Thoracic aorta (tissue), 2 donors: ENCODE data around the gene SV2B. TPM values are rescaled to one million over a fixed set of nuclear protein-coding genes. Genes with fewer than 3 reads are reported as not detected.

Experiments used
- ATAC-seq: fragments of 150-250 bp; one replicate; pipeline ENCODE4 v1.8.0; 2017; ENCODE audit warnings: low read depth; ENCODE audit not compliant: insufficient number of reproducible peaks, low FRiP score
- DNase-seq: peaks from one replicate; pipeline ENCODE4 v3.0.0-alpha.2; 2020; ENCODE audit warnings: low spot score
- H3K27ac ChIP-seq, 2 donors: fragments of 200-600 bp; sonication (generic); 1 replicate in 1 of 2; 2 replicates in 1 of 2; pipeline ENCODE4 v1.5.1; 2016; ENCODE audit warnings: mild to moderate bottlenecking in 2 of 2, moderate library complexity in 2 of 2
- H3K27me3 ChIP-seq: fragments of 200-600 bp; sonication (generic); replicated peaks from 2 replicates; pipeline ENCODE4 v1.6.0; 2016; ENCODE audit warnings: mild to moderate bottlenecking; ENCODE audit not compliant: insufficient read depth
- H3K36me3 ChIP-seq: fragments of 200-600 bp; sonication (generic); one replicate; pipeline ENCODE4 v1.5.1; 2016
- H3K4me1 ChIP-seq, 2 donors: fragments of 200-600 bp; sonication (generic); 1 replicate in 1 of 2; 2 replicates in 1 of 2; pipeline versions ENCODE4 v1.5.1 to v1.6.0; 2016; ENCODE audit warnings: low read depth in 2 of 2, mild to moderate bottlenecking in 1 of 2; ENCODE audit not compliant: control insufficient read depth in 1 of 2
- H3K4me3 ChIP-seq: fragments of 200-600 bp; sonication (generic); 2 replicates; pipeline ENCODE4 v1.5.1; 2016; ENCODE audit warnings: mild to moderate bottlenecking
- H3K9me3 ChIP-seq: fragments of 200-600 bp; sonication (generic); 2 replicates; pipeline ENCODE4 v1.5.1; 2016
- total RNA-seq, 2 donors: library from RNA; depleted of rRNA; stranded (reverse); fragments of >200 nt; gene quantifications; one replicate each; pipeline versions ENCODE4 v1.1.0 to v1.2.3, GENCODE V29; 2016
- TF ChIP-seq, protein P1 (sequence below): fragments of 200-600 bp; sonication (generic); IDR thresholded peaks from one replicate; pipeline ENCODE4 v1.5.1; 2019; ENCODE audit warnings: antibody characterized with exemption

SV2B gene
- total RNA-seq, 2 donors from 2014 or later = 2.6 TPM; not detected in 1

DNA sequence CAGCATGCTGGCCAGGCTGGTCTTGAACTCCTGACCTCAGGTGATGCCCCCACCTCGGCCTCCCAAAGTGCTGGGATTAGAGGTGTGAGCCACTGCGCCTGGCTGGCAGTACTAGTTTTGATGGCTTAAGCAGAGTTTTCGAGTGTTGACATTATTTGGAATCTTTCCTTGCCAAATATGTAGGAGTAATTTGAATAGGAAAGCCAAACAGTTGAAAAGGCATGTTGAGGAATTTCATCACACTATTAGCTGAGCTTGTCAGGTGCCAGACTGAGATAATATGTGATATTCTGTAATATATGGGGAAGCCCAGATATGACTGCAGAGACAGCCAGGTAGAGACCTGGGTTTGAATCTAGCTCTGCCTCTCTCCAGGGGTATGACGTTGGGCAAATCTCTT, 109.3 kb downstream of the SV2B start:
- no peaks in the 10 kb centered on the region for H3K9me3 ChIP-seq
- ATAC-seq = no peak
- H3K4me1 ChIP-seq = no peaks in the 10 kb centered on the region
- H3K27ac ChIP-seq = no peak overlapping the region
- H3K36me3 ChIP-seq = no peaks in the 10 kb centered on the region
- H3K4me3 ChIP-seq = no peak overlapping the region
- no peak for DNase-seq
- H3K27me3 ChIP-seq = no peaks in the 10 kb centered on the region
- TF ChIP-seq, protein P1, sequence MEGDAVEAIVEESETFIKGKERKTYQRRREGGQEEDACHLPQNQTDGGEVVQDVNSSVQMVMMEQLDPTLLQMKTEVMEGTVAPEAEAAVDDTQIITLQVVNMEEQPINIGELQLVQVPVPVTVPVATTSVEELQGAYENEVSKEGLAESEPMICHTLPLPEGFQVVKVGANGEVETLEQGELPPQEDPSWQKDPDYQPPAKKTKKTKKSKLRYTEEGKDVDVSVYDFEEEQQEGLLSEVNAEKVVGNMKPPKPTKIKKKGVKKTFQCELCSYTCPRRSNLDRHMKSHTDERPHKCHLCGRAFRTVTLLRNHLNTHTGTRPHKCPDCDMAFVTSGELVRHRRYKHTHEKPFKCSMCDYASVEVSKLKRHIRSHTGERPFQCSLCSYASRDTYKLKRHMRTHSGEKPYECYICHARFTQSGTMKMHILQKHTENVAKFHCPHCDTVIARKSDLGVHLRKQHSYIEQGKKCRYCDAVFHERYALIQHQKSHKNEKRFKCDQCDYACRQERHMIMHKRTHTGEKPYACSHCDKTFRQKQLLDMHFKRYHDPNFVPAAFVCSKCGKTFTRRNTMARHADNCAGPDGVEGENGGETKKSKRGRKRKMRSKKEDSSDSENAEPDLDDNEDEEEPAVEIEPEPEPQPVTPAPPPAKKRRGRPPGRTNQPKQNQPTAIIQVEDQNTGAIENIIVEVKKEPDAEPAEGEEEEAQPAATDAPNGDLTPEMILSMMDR = no peak

- Histone ChIP-seq H3K36me3 (no peaks in the 10 kb centered on the region), H3K4me3 (no peak overlapping the region), H3K27me3 (no peaks in the 10 kb centered on the region), H3K27ac (no peak overlapping the region), H3K4me1 (no peaks in the 10 kb centered on the region), H3K9me3 (no peaks in the 10 kb centered on the region)
- TF ChIP-seq, protein P1 = no peak
- no peak for DNase-seq
- no peak for ATAC-seq
Observed at GRCh38 chr15:91209726-91210125, 109.7 kb downstream of the SV2B start.

DNA sequence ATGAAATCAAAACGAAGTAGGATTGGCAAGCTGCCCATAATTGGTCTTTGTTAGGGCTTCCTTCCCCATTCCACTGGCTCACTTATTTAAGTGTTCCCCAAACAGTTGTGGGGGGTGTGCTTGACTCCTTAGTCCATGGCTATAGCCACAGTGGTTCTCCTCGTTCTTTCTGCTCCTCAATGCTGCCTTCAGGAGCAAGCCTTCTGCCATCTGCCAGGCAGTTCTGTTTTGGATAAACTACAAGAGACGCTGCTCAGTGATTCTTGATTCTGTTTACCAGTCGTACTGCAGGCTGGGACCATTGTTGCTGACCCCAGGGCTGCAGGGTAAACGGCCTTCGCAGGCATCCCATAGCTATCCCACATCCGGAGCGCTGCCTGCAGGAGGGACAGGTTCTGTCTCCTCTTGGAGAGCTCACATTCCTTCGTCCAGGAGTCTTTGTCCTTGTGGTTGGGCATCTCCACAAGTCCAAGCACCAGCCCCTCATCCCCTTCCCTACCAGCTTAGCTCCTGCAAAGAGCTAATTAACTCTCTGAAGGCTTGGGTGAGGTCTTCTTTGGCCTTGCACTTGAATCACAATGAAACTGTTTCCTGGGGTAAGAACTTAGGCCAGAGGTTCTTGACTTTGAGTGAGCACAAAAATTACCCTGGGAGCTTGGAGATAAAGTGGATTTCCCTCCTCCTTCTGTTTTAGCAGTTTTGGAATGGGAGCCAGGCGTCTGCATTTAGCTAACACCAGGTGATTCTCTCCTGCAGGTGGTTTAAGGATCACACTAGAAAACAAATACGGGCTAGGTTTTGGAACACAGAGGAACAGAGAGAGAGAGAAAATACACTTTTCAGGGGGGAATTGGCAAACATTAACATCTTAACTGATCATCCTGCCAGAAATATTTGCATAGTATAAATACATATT, 114.9 kb downstream of the SV2B start:
- ATAC-seq (no peak), DNase-seq (no peak)
- Histone ChIP-seq H3K9me3 (no peaks in the 10 kb centered on the region), H3K4me1 (no peaks in the 10 kb centered on the region), H3K36me3 (no peaks in the 10 kb centered on the region), H3K4me3 (no peak overlapping the region), H3K27me3 (no peaks in the 10 kb centered on the region), H3K27ac (no peak overlapping the region)
- TF ChIP-seq, protein P1 = no peak

DNA sequence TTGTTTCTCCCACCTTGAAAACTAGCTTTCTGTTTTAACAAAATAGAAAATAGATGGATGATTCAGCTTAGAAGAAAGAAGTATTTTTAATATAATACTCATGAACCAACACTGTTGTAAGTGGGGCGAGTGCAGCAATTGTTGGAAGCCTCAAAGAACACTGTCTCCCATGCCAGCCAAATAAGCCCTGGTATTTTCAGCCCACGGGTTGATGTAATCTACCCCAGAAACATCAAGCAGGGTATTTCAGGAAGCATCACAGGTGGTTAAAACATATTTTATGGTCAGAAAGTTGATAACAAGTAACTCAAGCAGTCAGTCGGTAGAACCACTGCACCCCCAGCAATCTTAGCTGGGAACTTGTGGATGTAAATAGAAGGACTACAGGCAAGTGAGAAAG, 115.9 kb downstream of the SV2B start:
- Histone ChIP-seq H3K4me3 (no peak overlapping the region), H3K27ac (no peak overlapping the region), H3K4me1 (no peaks in the 10 kb centered on the region), H3K9me3 (no peaks in the 10 kb centered on the region), H3K36me3 (no peaks in the 10 kb centered on the region), H3K27me3 (no peaks in the 10 kb centered on the region)
- TF ChIP-seq, protein P1 = no peak
- ATAC-seq (no peak), DNase-seq (no peak)

GRCh38 chr15:91219206-91219605, 119.1 kb downstream of the SV2B start:
- ATAC-seq = no peak
- Histone ChIP-seq H3K36me3 (no peaks in the 10 kb centered on the region), H3K27me3 (no peaks in the 10 kb centered on the region), H3K9me3 (no peaks in the 10 kb centered on the region), H3K27ac (no peak overlapping the region), H3K4me1 (no peaks in the 10 kb centered on the region), H3K4me3 (no peak overlapping the region)
- DNase-seq = no peak
- TF ChIP-seq, protein P1 = no peak
